DOHH2 (cell line): ENCODE measurements around the gene SPTBN1.

ENCODE experiments used
- EZH2phosphoT487 ChIP-seq: fragments of 200-600 bp; sonication (generic); IDR thresholded peaks from 2 replicates; pipeline ENCODE4 v1.6.1; 2017; ENCODE audit warnings: borderline replicate concordance, mild to moderate bottlenecking, antibody characterized with exemption, low read length, moderate library complexity, mixed read lengths
- TF ChIP-seq, protein P1 (sequence below): fragments of 200-600 bp; sonication (generic); IDR thresholded peaks from one replicate; pipeline ENCODE4 v1.5.1; 2014; ENCODE audit warnings: antibody characterized with exemption, mild to moderate bottlenecking, low read depth, low read length; ENCODE audit not compliant: poor library complexity, severe bottlenecking

DNA sequence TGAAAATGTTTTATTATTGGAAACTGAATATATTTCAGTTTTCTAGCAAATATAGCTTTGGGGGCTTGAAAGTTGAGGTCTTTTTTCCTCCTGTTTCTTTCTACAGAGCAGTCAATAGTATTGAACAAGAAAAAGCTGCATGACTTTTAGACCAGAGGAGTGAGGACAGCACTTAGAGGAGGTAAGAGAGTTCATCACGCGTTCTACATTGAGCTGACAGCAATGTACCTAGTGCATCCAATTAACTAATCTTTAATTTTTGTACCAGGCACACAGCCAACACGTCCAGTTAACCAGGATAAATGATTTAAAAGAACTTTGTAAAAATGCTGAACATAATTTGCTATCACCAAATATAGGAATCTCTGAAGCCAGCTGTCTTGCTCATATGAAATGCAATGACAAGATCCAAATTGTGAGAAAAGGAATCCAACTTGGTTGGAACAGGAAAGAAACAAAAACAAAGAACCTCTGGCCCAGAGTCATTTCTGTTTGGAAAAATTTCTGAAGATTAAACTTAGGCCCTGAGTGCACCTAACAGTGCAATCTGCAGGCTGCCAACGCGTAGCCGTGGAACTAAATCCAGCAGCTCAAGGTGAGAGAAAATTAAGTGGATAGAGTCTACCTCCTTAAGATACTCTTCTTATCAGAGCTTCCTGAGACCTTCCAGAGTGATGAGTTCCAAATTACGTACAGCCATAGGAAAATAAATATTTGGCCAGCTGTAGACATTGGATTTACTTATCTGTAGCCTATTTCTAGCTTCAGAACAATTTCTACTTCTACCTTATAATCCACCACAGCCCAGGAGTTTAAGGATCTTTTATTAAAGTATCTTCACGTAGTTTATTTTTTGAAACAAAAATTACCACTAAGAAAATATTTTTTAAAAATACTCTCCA lies 20.6 kb upstream of the SPTBN1 start:
- TF ChIP-seq, protein P1, sequence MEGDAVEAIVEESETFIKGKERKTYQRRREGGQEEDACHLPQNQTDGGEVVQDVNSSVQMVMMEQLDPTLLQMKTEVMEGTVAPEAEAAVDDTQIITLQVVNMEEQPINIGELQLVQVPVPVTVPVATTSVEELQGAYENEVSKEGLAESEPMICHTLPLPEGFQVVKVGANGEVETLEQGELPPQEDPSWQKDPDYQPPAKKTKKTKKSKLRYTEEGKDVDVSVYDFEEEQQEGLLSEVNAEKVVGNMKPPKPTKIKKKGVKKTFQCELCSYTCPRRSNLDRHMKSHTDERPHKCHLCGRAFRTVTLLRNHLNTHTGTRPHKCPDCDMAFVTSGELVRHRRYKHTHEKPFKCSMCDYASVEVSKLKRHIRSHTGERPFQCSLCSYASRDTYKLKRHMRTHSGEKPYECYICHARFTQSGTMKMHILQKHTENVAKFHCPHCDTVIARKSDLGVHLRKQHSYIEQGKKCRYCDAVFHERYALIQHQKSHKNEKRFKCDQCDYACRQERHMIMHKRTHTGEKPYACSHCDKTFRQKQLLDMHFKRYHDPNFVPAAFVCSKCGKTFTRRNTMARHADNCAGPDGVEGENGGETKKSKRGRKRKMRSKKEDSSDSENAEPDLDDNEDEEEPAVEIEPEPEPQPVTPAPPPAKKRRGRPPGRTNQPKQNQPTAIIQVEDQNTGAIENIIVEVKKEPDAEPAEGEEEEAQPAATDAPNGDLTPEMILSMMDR, result no peak
- TF ChIP-seq EZH2phosphoT487, result no peak
